GM18519 (cell line): ENCODE results near the gene PIK3R4.

ENCODE experiments used
- ATAC-seq: cut with Tn5 transposase; IDR thresholded peaks from one replicate; pipeline ENCODE4 v1.9.1; 2021; ENCODE audit warnings: mild to moderate bottlenecking, moderate library complexity; ENCODE audit not compliant: unreplicated experiment, low FRiP score

Gene PIK3R4

GRCh38 chr3:130692455-130692854 lies 54.2 kb downstream of the PIK3R4 start:
- no peak for ATAC-seq

DNA sequence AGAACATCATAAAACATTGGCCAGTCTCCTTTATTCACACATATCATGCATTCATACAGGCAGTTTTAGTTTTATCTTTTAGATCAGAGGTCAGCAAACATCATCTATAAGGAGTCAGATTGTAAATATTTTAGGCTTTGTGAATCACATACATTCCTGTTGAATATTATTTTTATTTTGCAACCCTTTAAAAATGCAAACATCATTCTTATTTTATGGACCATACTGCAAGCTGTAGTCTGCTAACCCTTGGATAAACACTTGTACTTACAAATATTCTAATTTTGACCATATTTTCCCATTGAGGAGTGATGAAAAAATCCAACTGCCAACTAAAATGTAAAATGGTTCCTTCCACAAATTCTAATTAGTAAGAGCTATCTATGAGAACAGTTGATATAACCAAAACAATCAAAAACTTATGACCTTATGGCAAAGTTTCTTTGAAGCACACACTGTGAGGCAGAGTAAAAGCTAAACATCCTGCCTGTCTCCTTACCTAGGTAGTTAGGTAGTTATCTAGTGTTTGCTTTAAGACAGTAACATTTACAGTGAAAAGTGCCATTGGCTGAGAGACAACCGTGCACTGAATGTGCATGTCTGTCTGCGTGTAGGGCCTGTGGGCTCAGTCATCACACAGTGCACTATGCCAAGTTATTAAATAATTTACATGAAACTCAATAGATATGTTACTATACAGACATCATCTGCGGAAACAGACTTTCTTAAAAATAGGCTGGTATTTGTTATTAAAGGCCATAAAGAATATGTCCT lies 57.7 kb downstream of the PIK3R4 start:
- ATAC-seq, result no peak

DNA sequence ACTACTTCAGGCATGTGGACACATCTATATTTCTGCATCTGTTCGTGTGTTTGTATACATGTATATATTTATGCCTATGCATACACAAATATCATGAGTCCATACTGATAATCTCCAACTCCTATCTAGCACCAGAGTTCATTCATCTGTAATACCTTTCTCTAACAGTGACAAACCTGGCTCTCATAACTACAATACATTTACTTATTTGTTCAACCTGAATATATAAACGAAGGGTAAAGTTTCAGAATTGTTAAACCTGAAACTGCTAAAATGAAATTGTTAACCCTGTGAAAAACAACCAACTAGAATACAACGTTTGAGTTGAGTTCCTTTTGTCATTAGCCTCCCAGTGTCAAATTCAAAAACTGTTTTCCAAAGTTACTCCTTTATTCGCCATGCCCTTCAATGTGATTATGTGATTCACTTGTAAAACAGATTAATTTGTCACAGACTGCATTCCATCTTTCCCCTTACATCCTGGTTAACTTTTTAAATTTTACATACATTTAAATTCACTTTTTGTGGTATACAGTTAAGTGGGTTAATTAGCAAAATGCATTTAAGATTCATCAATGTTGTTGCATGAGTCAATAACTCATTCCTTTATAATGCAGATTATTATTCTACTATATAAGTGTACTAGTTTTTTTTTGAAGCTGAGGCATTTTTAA lies 58.5 kb downstream of the PIK3R4 start:
- ATAC-seq, result no peak

GRCh38 chr3:130687327-130687726 lies 59.3 kb downstream of the PIK3R4 start:
- no peak for ATAC-seq

GRCh38 chr3:130686833-130687232 lies 59.8 kb downstream of the PIK3R4 start:
- ATAC-seq, result no peak

DNA sequence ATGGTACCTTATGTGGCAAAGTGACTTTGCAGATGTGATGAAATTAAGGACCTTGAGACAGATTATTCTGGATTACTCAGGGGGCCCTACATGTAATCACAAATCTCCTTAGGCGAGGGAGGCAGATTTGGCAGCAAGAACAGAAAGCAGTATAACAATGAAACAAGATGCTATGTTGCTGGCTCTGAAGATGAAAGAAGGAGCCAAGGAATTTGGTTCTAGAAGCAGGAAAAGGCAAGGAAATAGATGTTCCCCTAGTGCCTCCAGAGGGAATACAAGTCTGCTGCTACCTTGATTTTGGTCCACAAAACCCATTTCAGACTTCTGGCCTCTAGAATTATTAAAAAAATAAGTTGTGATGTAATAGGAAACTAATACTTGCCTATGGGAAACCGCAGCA lies 64.5 kb downstream of the PIK3R4 start:
- ATAC-seq, result no peak

DNA sequence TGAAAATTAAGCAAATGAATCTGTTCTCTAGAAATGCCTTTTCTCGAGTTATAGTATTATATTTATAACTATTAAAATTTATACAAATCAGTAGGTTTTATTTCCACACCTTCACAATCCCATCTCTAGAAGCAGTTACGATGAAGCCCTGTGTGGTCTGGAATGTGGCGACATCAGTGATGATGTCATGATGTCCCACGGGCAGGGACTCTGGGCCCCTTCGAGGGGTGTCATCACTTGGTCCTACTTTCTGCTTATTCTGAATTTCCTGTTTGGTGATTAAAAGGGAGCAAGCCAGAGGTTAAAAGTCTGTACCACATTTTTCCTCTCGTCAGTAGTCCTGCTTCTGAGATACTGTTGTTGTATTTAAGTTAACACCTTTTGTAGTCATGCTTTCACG lies 67.4 kb downstream of the PIK3R4 start:
- no peak for ATAC-seq

GRCh38 chr3:130677343-130677742 lies 69.3 kb downstream of the PIK3R4 start:
- ATAC-seq, result no peak

DNA sequence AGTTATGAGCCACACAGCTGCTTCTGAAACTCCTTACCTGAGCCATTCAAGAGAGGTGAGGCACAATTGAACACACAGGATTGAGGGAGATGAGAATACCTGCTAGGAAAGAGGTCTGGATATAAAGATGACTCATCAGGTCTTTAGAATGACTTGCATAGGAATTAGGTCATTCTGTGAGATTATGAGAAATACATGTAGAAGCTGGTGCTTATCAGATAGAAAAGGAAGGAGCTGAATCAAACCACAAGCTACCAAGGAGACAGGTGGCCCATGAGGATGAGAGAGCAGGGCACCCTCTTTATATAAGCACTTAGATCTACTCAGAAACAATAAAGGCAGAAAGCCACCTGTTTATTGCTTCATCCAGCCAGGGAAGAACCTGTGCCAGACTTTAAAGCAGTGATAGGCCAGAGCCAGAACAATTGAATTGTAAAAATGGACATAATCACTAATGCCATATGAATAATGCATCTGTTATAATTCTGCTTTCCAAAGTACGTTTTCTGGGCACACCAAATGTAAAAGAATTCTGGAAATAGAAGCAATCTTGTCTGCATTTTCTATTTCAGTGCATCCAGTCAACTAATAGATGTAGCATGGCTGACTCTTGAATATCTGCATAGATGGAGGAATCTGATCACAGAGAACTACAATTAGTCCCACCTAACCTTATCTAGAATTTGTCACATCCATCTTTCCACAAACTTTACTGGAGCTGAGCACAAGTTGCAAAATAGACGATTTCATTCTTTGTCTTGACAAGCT lies 74.9 kb downstream of the PIK3R4 start:
- no peak for ATAC-seq

- no peak for ATAC-seq
These were observed 76.9 kb downstream of the PIK3R4 start for GRCh38 chr3:130669740-130670139.

DNA sequence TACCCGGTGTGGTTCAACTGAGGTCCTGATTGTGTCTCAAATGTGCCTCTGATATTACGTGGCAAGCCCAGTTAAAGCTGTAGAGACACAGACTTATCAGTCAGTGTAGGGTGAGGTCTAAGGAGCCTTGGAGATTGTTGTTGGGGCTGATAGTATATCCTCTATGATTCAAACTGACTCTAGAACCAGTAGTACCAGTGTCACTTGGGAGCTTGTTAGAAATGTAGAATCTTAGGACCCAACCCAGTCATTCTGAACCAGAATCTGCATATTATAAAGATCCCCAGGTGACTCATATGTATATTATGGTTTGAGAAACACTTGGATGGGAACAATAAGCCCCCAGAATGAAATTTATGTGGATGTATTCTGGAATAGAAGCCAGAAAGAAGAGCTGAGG lies 83.5 kb downstream of the PIK3R4 start:
- no peak for ATAC-seq

GRCh38 chr3:130662501-130662996 lies 84.1 kb downstream of the PIK3R4 start:
- no peak for ATAC-seq

- ATAC-seq, result no peak
These were observed 85.3 kb downstream of the PIK3R4 start for GRCh38 chr3:130661140-130661891.

GRCh38 chr3:130659911-130660310 lies 86.7 kb downstream of the PIK3R4 start:
- ATAC-seq, result no peak

- no peak for ATAC-seq
These were observed 88.0 kb downstream of the PIK3R4 start for GRCh38 chr3:130658678-130659077.

- no peak for ATAC-seq
These were observed 90.0 kb downstream of the PIK3R4 start for GRCh38 chr3:130656627-130657026.

GRCh38 chr3:130654921-130655320 lies 91.7 kb downstream of the PIK3R4 start:
- ATAC-seq, result no peak

GRCh38 chr3:130654091-130654490 lies 92.5 kb downstream of the PIK3R4 start:
- ATAC-seq, result no peak

- no peak for ATAC-seq
These were observed 97.5 kb downstream of the PIK3R4 start for GRCh38 chr3:130649061-130649654.

DNA sequence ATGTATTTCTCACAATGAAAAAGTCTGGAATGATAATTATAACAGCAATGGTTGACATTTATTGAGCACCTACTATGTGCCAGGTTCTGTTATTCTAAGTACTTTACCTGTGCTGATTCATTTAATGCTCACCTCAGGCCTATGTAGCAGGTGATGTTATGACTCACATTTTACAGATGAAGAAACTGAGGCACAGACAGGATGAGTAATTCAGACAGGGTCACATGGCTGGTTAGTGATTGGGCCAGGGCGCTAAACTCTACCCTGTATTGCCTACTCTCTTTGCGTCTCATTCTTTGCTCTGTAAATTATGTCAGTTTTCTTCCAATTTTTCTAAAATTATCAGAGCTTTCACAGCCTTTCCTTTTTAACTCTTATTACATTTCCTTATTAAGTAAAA lies 98.3 kb downstream of the PIK3R4 start:
- ATAC-seq, result no peak
